ENCODE results near the gene RBP2.

- no peak for TF ChIP-seq EZH2 (IDR thresholded peaks at IDR 0.05; ENCODE audit: insufficient read depth, poor library complexity, severe bottlenecking)
- TF ChIP-seq EZH2phosphoT487 (IDR thresholded peaks at IDR 0.05; ENCODE audit: insufficient read depth, low read depth) = no peak
Measured at GRCh38 chr3:139433089-139433488, 43.2 kb downstream of the RBP2 start.
